GM20431 (cell line): Measurements from ENCODE around the gene ARHGAP33.

Source experiments
- in situ Hi-C: fragments of 300-500 bp; cut with MseI, MboI; formaldehyde crosslinking; loops from one replicate; pipeline ENCODE4 v1.15.0; 2020; ENCODE audit warnings: low sequenced_read_pairs; ENCODE audit not compliant: unreplicated experiment

ARHGAP33 gene, protein sequence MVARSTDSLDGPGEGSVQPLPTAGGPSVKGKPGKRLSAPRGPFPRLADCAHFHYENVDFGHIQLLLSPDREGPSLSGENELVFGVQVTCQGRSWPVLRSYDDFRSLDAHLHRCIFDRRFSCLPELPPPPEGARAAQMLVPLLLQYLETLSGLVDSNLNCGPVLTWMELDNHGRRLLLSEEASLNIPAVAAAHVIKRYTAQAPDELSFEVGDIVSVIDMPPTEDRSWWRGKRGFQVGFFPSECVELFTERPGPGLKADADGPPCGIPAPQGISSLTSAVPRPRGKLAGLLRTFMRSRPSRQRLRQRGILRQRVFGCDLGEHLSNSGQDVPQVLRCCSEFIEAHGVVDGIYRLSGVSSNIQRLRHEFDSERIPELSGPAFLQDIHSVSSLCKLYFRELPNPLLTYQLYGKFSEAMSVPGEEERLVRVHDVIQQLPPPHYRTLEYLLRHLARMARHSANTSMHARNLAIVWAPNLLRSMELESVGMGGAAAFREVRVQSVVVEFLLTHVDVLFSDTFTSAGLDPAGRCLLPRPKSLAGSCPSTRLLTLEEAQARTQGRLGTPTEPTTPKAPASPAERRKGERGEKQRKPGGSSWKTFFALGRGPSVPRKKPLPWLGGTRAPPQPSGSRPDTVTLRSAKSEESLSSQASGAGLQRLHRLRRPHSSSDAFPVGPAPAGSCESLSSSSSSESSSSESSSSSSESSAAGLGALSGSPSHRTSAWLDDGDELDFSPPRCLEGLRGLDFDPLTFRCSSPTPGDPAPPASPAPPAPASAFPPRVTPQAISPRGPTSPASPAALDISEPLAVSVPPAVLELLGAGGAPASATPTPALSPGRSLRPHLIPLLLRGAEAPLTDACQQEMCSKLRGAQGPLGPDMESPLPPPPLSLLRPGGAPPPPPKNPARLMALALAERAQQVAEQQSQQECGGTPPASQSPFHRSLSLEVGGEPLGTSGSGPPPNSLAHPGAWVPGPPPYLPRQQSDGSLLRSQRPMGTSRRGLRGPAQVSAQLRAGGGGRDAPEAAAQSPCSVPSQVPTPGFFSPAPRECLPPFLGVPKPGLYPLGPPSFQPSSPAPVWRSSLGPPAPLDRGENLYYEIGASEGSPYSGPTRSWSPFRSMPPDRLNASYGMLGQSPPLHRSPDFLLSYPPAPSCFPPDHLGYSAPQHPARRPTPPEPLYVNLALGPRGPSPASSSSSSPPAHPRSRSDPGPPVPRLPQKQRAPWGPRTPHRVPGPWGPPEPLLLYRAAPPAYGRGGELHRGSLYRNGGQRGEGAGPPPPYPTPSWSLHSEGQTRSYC

GRCh38 chr19:35775298-35776101 is at the start of gene ARHGAP33:
ARHGAP33 (plus strand) TSS chr19:35775564; CDS start chr19:35775659, 95 bp downstream.
- in situ Hi-C loops: no loop called here

DNA sequence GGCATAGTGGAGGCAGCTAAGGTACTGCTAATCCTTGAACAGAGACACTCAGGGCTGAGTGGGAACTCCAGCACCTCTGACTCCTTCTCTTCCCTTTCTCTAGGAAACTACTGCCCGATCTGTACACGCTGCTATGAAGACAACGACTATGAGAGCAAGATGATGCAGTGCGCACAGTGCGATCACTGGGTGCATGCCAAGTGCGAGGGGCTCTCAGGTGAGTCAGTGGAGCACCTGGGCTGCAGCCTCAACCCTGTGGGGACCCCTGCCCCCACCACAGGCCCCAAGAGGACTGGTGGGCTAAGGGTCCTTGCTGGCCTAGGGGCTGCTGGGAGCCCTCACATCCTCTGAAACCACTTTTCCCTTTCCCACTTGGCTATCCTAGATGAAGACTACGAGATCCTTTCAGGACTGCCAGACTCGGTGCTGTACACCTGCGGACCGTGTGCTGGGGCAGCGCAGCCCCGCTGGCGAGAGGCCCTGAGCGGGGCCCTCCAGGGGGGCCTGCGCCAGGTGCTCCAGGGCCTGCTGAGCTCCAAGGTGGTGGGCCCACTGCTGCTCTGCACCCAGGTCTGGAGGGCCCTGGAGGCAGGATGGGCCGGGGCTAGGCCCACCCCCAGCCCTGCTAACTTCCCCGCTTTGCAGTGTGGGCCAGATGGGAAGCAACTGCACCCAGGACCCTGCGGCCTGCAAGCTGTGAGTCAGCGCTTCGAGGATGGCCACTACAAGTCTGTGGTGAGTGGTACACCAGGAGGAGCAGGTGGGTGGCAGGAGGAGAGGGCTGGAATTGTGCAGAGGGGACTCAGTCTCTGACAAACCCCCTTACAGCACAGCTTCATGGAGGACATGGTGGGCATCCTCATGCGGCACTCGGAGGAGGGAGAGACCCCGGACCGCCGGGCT is 48.1 kb upstream of the ARHGAP33 start:
- in situ Hi-C loops: no loop called here

- in situ Hi-C loops: no loop called here
These were observed 47.2 kb upstream of the ARHGAP33 start for GRCh38 chr19:35727956-35728706.

DNA sequence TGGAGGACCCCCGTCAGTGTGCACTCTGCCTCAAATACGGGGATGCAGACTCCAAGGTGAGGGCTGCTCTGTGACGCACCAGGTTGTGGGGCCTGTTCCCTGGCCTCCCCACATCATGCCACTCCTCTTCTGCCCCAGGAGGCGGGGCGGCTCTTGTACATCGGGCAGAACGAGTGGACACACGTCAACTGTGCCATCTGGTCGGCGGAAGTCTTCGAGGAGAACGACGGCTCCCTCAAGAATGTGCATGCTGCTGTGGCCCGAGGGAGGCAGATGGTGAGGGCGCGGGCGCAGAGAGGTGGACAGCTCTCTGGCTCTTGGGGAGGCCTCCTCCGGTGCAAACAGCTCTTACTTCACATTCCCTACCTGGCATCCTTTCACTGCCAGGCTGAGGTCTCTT is 46.3 kb upstream of the ARHGAP33 start:
- in situ Hi-C loops: no loop called here

GRCh38 chr19:35729763-35730162 is 45.6 kb upstream of the ARHGAP33 start:
- in situ Hi-C loops: no loop called here

- in situ Hi-C loops: no loop called here
These were observed 45.0 kb upstream of the ARHGAP33 start for GRCh38 chr19:35730326-35730725.

DNA sequence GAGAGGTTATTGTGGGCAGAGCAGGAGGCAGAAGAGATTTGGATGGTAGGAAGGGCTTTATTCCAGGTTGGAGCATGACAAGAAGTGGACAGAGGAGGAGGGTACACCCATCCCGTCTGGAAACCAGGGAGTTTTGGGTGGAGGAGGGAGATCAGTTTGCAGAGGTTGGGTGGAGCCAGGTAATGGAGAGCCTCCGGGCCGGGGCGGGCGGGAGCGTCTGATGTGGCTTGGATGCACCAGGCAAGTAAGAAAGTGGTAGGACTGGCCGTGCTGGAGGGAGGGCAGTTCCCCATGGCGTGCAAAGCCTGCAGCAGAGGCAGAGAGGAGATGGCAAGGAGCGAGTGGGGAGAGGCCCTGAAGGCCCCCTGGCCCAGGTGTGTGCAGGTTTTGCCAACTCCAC is 44.0 kb upstream of the ARHGAP33 start:
- in situ Hi-C loops: no loop called here

GRCh38 chr19:35731779-35732405 is 43.5 kb upstream of the ARHGAP33 start:
- in situ Hi-C loops: no loop called here

GRCh38 chr19:35732540-35733179 is 42.7 kb upstream of the ARHGAP33 start:
- in situ Hi-C loops: no loop called here

DNA sequence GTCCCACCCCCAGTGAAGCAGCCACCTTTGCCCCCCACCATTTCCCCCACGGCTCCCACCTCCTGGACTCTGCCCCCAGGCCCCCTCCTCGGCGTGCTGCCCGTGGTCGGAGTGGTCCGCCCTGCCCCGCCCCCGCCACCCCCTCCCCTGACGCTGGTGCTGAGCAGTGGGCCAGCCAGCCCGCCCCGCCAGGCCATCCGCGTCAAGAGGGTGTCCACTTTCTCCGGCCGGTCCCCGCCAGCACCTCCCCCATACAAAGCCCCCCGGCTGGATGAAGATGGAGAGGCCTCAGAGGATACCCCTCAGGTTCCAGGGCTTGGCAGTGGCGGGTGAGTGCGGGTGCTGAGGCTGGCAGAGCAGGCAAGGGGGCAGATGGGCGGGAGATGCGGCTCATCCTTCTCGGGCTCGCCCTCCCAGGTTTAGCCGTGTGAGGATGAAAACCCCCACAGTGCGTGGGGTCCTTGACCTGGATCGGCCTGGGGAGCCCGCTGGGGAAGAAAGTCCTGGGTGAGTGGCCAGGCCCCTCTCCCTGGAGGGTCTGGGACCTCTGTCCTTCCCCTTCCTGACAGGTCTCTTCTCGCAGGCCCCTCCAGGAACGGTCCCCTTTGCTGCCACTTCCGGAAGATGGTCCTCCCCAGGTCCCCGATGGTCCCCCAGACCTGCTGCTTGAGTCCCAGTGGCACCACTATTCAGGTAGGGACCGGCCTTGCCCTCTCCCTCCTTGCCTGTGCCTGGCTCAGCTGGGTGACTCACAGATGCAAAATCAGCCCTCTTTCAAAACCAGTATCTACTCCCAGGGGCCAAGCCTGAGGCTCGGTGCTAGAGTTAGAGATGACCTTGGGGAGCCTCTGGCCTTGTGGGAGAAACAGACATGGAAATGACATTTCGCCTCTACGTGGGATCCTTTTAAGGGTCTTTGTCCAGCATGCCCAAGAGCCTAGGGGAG is 41.9 kb upstream of the ARHGAP33 start:
- in situ Hi-C loops: no loop called here

- in situ Hi-C loops: no loop called here
These were observed 41.1 kb upstream of the ARHGAP33 start for GRCh38 chr19:35734273-35734672.

- in situ Hi-C loops: no loop called here
These were observed 40.5 kb upstream of the ARHGAP33 start for GRCh38 chr19:35734889-35735288.

GRCh38 chr19:35736913-35737886 is 38.2 kb upstream of the ARHGAP33 start:
- in situ Hi-C loops: no loop called here

DNA sequence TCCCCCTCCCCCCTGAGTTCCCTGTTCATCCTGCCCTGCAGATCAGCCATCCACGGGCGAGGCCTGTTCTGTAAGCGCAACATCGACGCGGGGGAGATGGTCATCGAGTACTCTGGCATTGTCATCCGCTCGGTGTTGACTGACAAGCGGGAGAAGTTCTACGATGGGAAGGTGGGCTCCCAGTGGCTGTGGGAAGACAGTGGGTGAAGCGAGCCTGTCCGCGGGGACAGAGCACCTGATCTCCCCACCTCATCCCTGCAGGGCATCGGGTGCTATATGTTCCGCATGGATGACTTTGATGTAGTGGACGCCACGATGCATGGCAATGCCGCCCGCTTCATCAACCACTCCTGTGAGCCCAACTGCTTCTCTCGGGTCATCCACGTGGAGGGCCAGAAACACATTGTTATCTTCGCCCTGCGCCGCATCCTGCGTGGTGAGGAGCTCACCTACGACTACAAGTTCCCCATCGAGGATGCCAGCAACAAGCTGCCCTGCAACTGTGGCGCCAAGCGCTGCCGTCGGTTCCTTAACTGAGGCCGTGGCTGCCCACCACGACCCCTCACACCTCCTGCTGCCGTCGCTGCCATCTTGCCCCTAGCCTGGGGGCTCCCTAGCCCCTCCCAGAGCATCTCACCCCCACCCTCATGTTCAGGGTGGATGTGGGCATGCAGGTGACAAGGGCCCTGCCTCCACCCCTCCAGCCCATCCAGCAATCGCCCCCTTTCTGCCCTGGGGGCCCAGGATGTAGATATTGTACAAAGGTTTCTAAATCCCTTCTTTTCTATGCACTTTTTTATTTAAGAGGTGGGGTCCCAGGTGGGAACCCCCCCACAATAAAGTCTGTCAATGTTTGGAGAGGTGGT is 37.1 kb upstream of the ARHGAP33 start:
- in situ Hi-C loops: no loop called here
